HepG2 (cell line): Measurements from ENCODE around the gene SRBD1. TPM values are rescaled to one million over a fixed set of nuclear protein-coding genes. Genes with fewer than 3 reads are reported as not detected.

Source experiments
- ATF4 ChIP-seq, 2 experiments: fragments of 450-650 bp in 1 of 2; sonication (generic) in 1 of 2; formaldehyde crosslinking; IDR thresholded peaks; 2 replicates each; pipeline versions ENCODE4 v1.5.0 to v1.8.0; 2020 to 2022; ENCODE audit warnings: mild to moderate bottlenecking in 1 of 2, missing genetic modification reagents in 1 of 2
- BCL6 ChIP-seq: IDR thresholded peaks from 2 replicates; pipeline ENCODE4 v1.6.1; 2016; ENCODE audit warnings: missing genetic modification reagents, missing compliant biosample characterization
- GATAD1 ChIP-seq: IDR thresholded peaks from 2 replicates; pipeline ENCODE4 v1.6.1; 2016; ENCODE audit warnings: missing genetic modification reagents, missing compliant biosample characterization
- GTF2F1 ChIP-seq: fragments of 150-350 bp; IDR thresholded peaks from 2 replicates; pipeline ENCODE4 v1.6.1; 2014; ENCODE audit warnings: low read length
- HMG20A ChIP-seq: IDR thresholded peaks from 2 replicates; pipeline ENCODE4 v1.6.1; 2016; ENCODE audit warnings: borderline replicate concordance
- IRF1 ChIP-seq: sonication (generic); formaldehyde crosslinking; IDR thresholded peaks from 2 replicates; pipeline ENCODE4 v1.4.0; 2020; ENCODE audit warnings: low read depth, mild to moderate bottlenecking, missing genetic modification reagents
- LCORL ChIP-seq, 2 experiments: fragments of 450-650 bp in 1 of 2; sonication (generic) in 1 of 2; formaldehyde crosslinking in 1 of 2; IDR thresholded peaks; 2 replicates each; pipeline versions ENCODE4 v1.5.0 to v1.6.1; 2017 to 2020; ENCODE audit warnings: antibody characterized with exemption in 1 of 2, missing genetic modification reagents in 1 of 2
- MAFG ChIP-seq: sonication (generic); formaldehyde crosslinking; IDR thresholded peaks from 2 replicates; pipeline ENCODE4 v1.5.1; 2020; ENCODE audit warnings: mild to moderate bottlenecking, missing genetic modification reagents
- NFIB ChIP-seq: sonication (generic); formaldehyde crosslinking; IDR thresholded peaks from 2 replicates; pipeline ENCODE4 v1.9.0; 2021; ENCODE audit warnings: missing genetic modification reagents, mild to moderate bottlenecking, borderline replicate concordance
- NKX3-1 ChIP-seq: sonication (generic); formaldehyde crosslinking; IDR thresholded peaks from 2 replicates; pipeline ENCODE4 v1.5.0; 2020; ENCODE audit warnings: missing genetic modification reagents
- RAD21 ChIP-seq: fragments of 450-650 bp; formaldehyde crosslinking; IDR thresholded peaks from 2 replicates; pipeline ENCODE4 v1.5.0; 2020; ENCODE audit warnings: mild to moderate bottlenecking
- REPIN1 ChIP-seq: sonication (generic); formaldehyde crosslinking; IDR thresholded peaks from 2 replicates; pipeline ENCODE4 v1.8.0; 2022; ENCODE audit warnings: missing genetic modification reagents, low read depth, mild to moderate bottlenecking, borderline replicate concordance
- TFE3 ChIP-seq: IDR thresholded peaks from 2 replicates; pipeline ENCODE4 v1.6.1; 2016
- TRIM22 ChIP-seq: fragments of 450-650 bp; IDR thresholded peaks from 2 replicates; pipeline ENCODE4 v1.6.1; 2017
- YY1 ChIP-seq: IDR thresholded peaks from 2 replicates; pipeline ENCODE4 v1.6.1; 2011; ENCODE audit warnings: low read length, low read depth, moderate library complexity, mild to moderate bottlenecking; ENCODE audit not compliant: insufficient read depth, insufficient replicate concordance
- ZBTB2 ChIP-seq: sonication (generic); formaldehyde crosslinking; IDR thresholded peaks from 2 replicates; pipeline ENCODE4 v1.8.0; 2022; ENCODE audit warnings: low read depth, missing genetic modification reagents
- ZBTB49 ChIP-seq: sonication (generic); formaldehyde crosslinking; IDR thresholded peaks from 2 replicates; pipeline ENCODE4 v1.4.0; 2020; ENCODE audit warnings: missing genetic modification reagents, borderline replicate concordance
- ZFP1 ChIP-seq: IDR thresholded peaks from 2 replicates; pipeline ENCODE4 v1.6.1; 2016
- ZFY ChIP-seq: sonication (generic); formaldehyde crosslinking; IDR thresholded peaks from 2 replicates; pipeline ENCODE4 v1.4.0; 2020; ENCODE audit warnings: missing genetic modification reagents
- ZNF484 ChIP-seq: sonication (generic); formaldehyde crosslinking; IDR thresholded peaks from 2 replicates; pipeline ENCODE4 v1.5.1; 2020; ENCODE audit warnings: mild to moderate bottlenecking, low read depth, missing genetic modification reagents, borderline replicate concordance
- ZNF572 ChIP-seq: sonication (generic); formaldehyde crosslinking; IDR thresholded peaks from 2 replicates; pipeline ENCODE4 v1.5.1; 2020; ENCODE audit warnings: mild to moderate bottlenecking, missing genetic modification reagents
- ZNF598 ChIP-seq: sonication (generic); formaldehyde crosslinking; IDR thresholded peaks from 2 replicates; pipeline ENCODE4 v1.5.1; 2020; ENCODE audit warnings: mild to moderate bottlenecking, missing genetic modification reagents, borderline replicate concordance
- polyA plus RNA-seq, 8 experiments: library from polyadenylated mRNA; depleted of rRNA in 3 of 8; stranded (reverse) in 7 of 8; unstranded in 1 of 8; fragments of >200 nt; fragmentation: Illumina TruSeq in 4 of 8; extraction: Trizol in 4 of 8; gene quantifications; 2 replicates each; pipeline versions ENCODE4 v1.2.1 to v1.2.3, GENCODE V29; 2011 to 2016; ENCODE audit warnings: low read depth in 4 of 8, missing spikeins in 1 of 8, mixed read lengths in 1 of 8; ENCODE audit not compliant: insufficient read depth in 1 of 8
- total RNA-seq, 5 experiments: library from RNA; depleted of rRNA; stranded (reverse); fragments of >200 nt; fragmentation: Illumina TruSeq; extraction: Trizol; gene quantifications; 2 replicates each; pipeline ENCODE4 v1.2.3, GENCODE V29; 2016; ENCODE audit warnings: low read depth in 1 of 5

SRBD1 gene
- total and polyA plus RNA-seq, 2 of the 13 experiments (the other 11 are each of a cell fraction or from before 2014, with no cell fraction given) = 3.2 to 23.9 TPM

GRCh38 chr2:45650851-45651414 lies 39.9 kb upstream of the SRBD1 start (continued):
- TF ChIP-seq ZBTB2 (CRISPR knock-in tag) (peak; percentile 95), ZNF598 (CRISPR knock-in tag) (no peak), TFE3 (no peak), NKX3-1 (CRISPR knock-in tag) (0 out of 2 replicates have a peak, but pooled peaks have one; percentile 52), GTF2F1 (no peak), BCL6 (peak; percentile 65; the same call in 1 of the 2 replicates), ZFY (CRISPR knock-in tag) (peak; percentile 63), REPIN1 (CRISPR knock-in tag) (peak; percentile 40; the same call in 1 of the 2 replicates), RAD21 (peak; percentile 56), LCORL (IDR thresholded peaks at IDR 0.05) (peak; percentile 73; the same call in 1 of the 2 replicates), LCORL (CRISPR knock-in tag; IDR thresholded peaks at IDR 0.05) (peak; percentile 29; the same call in 1 of the 2 replicates), ATF4 (CRISPR knock-in tag; IDR thresholded peaks at IDR 0.05) (peak in 1 of 2 experiments; percentile 74; a peak in 2 of 4 replicates), NFIB (no peak), ZFP1 (CRISPR knock-in tag) (no peak), YY1 (peak; percentile 10), IRF1 (CRISPR knock-in tag) (no peak), TRIM22 (no peak), HMG20A (no peak), MAFG (CRISPR knock-in tag) (no peak), ZNF484 (CRISPR knock-in tag) (no peak), GATAD1 (CRISPR knock-in tag) (peak; percentile 62; the same call in 1 of the 2 replicates), ZNF572 (no peak), ZBTB49 (CRISPR knock-in tag) (no peak)
